Measurements from ENCODE around the gene N4BP3. TPM values are rescaled to one million over a fixed set of nuclear protein-coding genes. Genes with fewer than 3 reads are reported as not detected.
A peak's percentile ranks its signal among the peaks of the same experiment; 100 is the strongest.

Gene N4BP3
- polyA plus RNA-seq, 3 donors: 0.01 TPM; not detected in 2

- H3K27ac Mint-ChIP-seq: no peak overlapping the region
- intact Hi-C loops (cut with micrococcal nuclease): no loop called here
Measured at GRCh38 chr5:178108966-178109365, 4.4 kb upstream of the N4BP3 start.

GRCh38 chr5:178110511-178110910 is 2.8 kb upstream of the N4BP3 start:
- 95% methylated on average over 9 of the region's 9 CpGs for whole genome bisulfite sequencing (ENCODE audit: insufficient coverage)
- H3K4me1 Mint-ChIP-seq: peaks cover 30% of the 10 kb centered on the region

More at GRCh38 chr5:178108966-178109365, 4.4 kb upstream of the N4BP3 start:
- peaks cover 44 to 73% (median 49%) of the 10 kb centered on the region in 3 donors for H3K27me3 Mint-ChIP-seq (ENCODE audit: low read depth in 3 of 3)
- Histone ChIP-seq H3K4me3 (replicated peaks in 1 of 3; ENCODE audit: low read depth in 2 of 3, low read length in 3 of 3) (no peak overlapping the region), H3K4me2 (replicated peaks; ENCODE audit: extremely low read depth, low read length, poor library complexity, severe bottlenecking) (no peak overlapping the region), H3K27me3 (ENCODE audit: control insufficient read depth in 2 of 2, insufficient read depth in 2 of 2, low read length in 2 of 2) (peaks cover 21 to 56% of the 10 kb centered on the region in 2 donors), H3K4me1 (ENCODE audit: control insufficient read depth in 1 of 2, insufficient read depth in 2 of 2, low read length in 2 of 2) (peaks cover 15 to 25% of the 10 kb centered on the region in 2 donors), H2AFZ (ENCODE audit: insufficient read depth, low read depth, low read length, poor library complexity, severe bottlenecking) (no peak overlapping the region), H3K27ac (ENCODE audit: low read depth in 1 of 2, low read length in 2 of 2) (no peak overlapping the region), H3K36me3 (replicated peaks in 1 of 2; ENCODE audit: control insufficient read depth in 1 of 2, insufficient read depth in 2 of 2, low read length in 2 of 2) (no peaks in the 10 kb centered on the region), H3K9ac (ENCODE audit: insufficient read depth, low read length, poor library complexity, severe bottlenecking) (no peak overlapping the region), H4K20me1 (ENCODE audit: insufficient read depth, low read length) (no peaks in the 10 kb centered on the region), H3K79me2 (ENCODE audit: insufficient read depth, low read length) (no peaks in the 10 kb centered on the region), H3K9me3 (replicated peaks in 1 of 2; ENCODE audit: control insufficient read depth in 1 of 2, insufficient read depth in 1 of 2, low read length in 2 of 2) (peaks cover 3 to 10% of the 10 kb centered on the region in 2 donors)
- peak; percentile 52 to 73 (median 69) for DNase-seq
- peaks cover 20% of the 10 kb centered on the region for H3K4me1 Mint-ChIP-seq
- H3K36me3 Mint-ChIP-seq: no peaks in the 10 kb centered on the region
- H3K4me3 Mint-ChIP-seq: peak overlapping the region in 1 of 2 donors; percentile 21
- peaks cover 0 to 13% (median 8%) of the 10 kb centered on the region in 7 donors for H3K9me3 Mint-ChIP-seq
- TF ChIP-seq CTCF (IDR thresholded peaks at IDR 0.05): no peak

More at GRCh38 chr5:178110511-178110910, 2.8 kb upstream of the N4BP3 start:
- H3K27ac ChIP-seq (ENCODE audit: low read depth in 1 of 2, low read length in 2 of 2): no peak overlapping the region
- H3K79me2 ChIP-seq (ENCODE audit: insufficient read depth, low read length): no peaks in the 10 kb centered on the region
- DNase-seq: no peak
- H3K9me3 ChIP-seq (replicated peaks in 1 of 2; ENCODE audit: control insufficient read depth in 1 of 2, insufficient read depth in 1 of 2, low read length in 2 of 2): peaks cover 3 to 19% of the 10 kb centered on the region in 2 donors
- H3K36me3 Mint-ChIP-seq: no peaks in the 10 kb centered on the region
- no peak for TF ChIP-seq CTCF (IDR thresholded peaks at IDR 0.05)
- no peak overlapping the region for H3K4me3 ChIP-seq (replicated peaks in 1 of 3; ENCODE audit: low read depth in 2 of 3, low read length in 3 of 3)
- no peaks in the 10 kb centered on the region for H3K36me3 ChIP-seq (replicated peaks in 1 of 2; ENCODE audit: control insufficient read depth in 1 of 2, insufficient read depth in 2 of 2, low read length in 2 of 2)
- H2AFZ ChIP-seq (ENCODE audit: insufficient read depth, low read depth, low read length, poor library complexity, severe bottlenecking): no peak overlapping the region
- no peak overlapping the region for H3K9ac ChIP-seq (ENCODE audit: insufficient read depth, low read length, poor library complexity, severe bottlenecking)
- H3K4me2 ChIP-seq (replicated peaks; ENCODE audit: extremely low read depth, low read length, poor library complexity, severe bottlenecking): no peak overlapping the region
- H3K27ac Mint-ChIP-seq: no peak overlapping the region
- peak overlapping the region in 1 of 2 donors; percentile 70 for H3K4me3 Mint-ChIP-seq
- peaks cover 37 to 71% of the 10 kb centered on the region in 2 donors for H3K27me3 ChIP-seq (ENCODE audit: control insufficient read depth in 2 of 2, insufficient read depth in 2 of 2, low read length in 2 of 2)
- H3K4me1 ChIP-seq (ENCODE audit: control insufficient read depth in 1 of 2, insufficient read depth in 2 of 2, low read length in 2 of 2): peaks cover 15 to 31% of the 10 kb centered on the region in 2 donors
- no peaks in the 10 kb centered on the region for H4K20me1 ChIP-seq (ENCODE audit: insufficient read depth, low read length)
- H3K27me3 Mint-ChIP-seq (ENCODE audit: low read depth in 3 of 3): peaks cover 58 to 82% (median 65%) of the 10 kb centered on the region in 3 donors
- intact Hi-C loops (cut with micrococcal nuclease): no loop called here
- H3K9me3 Mint-ChIP-seq: peaks cover 0 to 23% (median 11%) of the 10 kb centered on the region in 7 donors
